ENCODE results near the gene ENDOV.

The ENDOV gene

GRCh38 chr17:80453126-80453997 is 38.4 kb downstream of the ENDOV start:
- DNase-seq = no peak

GRCh38 chr17:80453998-80454556 is 39.1 kb downstream of the ENDOV start:
- DNase-seq = no peak

- peak; percentile 93 to 98 for DNase-seq
Measured at GRCh38 chr17:80454557-80455335, 39.8 kb downstream of the ENDOV start.

GRCh38 chr17:80455336-80455710 is 40.4 kb downstream of the ENDOV start:
- no peak for DNase-seq

GRCh38 chr17:80455784-80456183 is 40.8 kb downstream of the ENDOV start:
- no peak for DNase-seq

- no peak for DNase-seq
Measured at GRCh38 chr17:80456465-80457235, 41.7 kb downstream of the ENDOV start.

GRCh38 chr17:80457236-80457856 is 42.4 kb downstream of the ENDOV start:
- DNase-seq = no peak

- no peak for DNase-seq
Measured at GRCh38 chr17:80458016-80458415, 43.0 kb downstream of the ENDOV start.

- DNase-seq = no peak
Measured at GRCh38 chr17:80459234-80459633, 44.3 kb downstream of the ENDOV start.

GRCh38 chr17:80460429-80460834 is 45.5 kb downstream of the ENDOV start:
- no peak for DNase-seq

- DNase-seq = no peak
Measured at GRCh38 chr17:80461528-80462160, 46.7 kb downstream of the ENDOV start.

- DNase-seq = no peak
Measured at GRCh38 chr17:80463784-80464400, 48.9 kb downstream of the ENDOV start.

- DNase-seq = no peak
Measured at GRCh38 chr17:80464486-80464885, 49.5 kb downstream of the ENDOV start.

- no peak for DNase-seq
Measured at GRCh38 chr17:80465327-80465974, 50.5 kb downstream of the ENDOV start.

GRCh38 chr17:80466188-80466705 is 51.3 kb downstream of the ENDOV start:
- DNase-seq = no peak

GRCh38 chr17:80468242-80468641 is 53.3 kb downstream of the ENDOV start:
- DNase-seq = no peak

GRCh38 chr17:80468781-80469493 is 54.0 kb downstream of the ENDOV start:
- no peak for DNase-seq

GRCh38 chr17:80469667-80470066 is 54.7 kb downstream of the ENDOV start:
- no peak for DNase-seq

- no peak for DNase-seq
Measured at GRCh38 chr17:80470603-80471002, 55.6 kb downstream of the ENDOV start.

- DNase-seq = no peak
Measured at GRCh38 chr17:80471922-80472321, 57.0 kb downstream of the ENDOV start.
